HepG2 (cell line): ENCODE data around the gene AP4E1. TPM values are rescaled to one million over a fixed set of nuclear protein-coding genes. Genes with fewer than 3 reads are reported as not detected.
"Not testable (repeated sequence)": the region's sequence is repeated elsewhere in the genome, so short reads cannot be mapped to it uniquely, and the experiment has no call there.

Experiments used
- ATAC-seq: fragments of 200-7000 bp; cut with Tn5 transposase; 3 replicates; pipeline ENCODE4 v1.9.1; 2020; ENCODE audit warnings: mild to moderate bottlenecking, moderate library complexity
- BruUV-seq: library from RNA; stranded (reverse); fragments of 400-500 nt; replicated peaks from 2 replicates; lab custom pipeline; 2021; lab: Mats Ljungman, UMichigan
- CTCF ChIA-PET: fragments of 300-600 bp; formaldehyde crosslinking; extraction: SDS; loops from one replicate; lab custom pipeline; 2021; ENCODE audit warnings: low total read pairs, inconsistent platforms, low intra/inter-chr PET ratio; lab: Yijun Ruan, JAX
- POLR2A ChIA-PET: fragments of 350-600 bp; sonication (Branson Sonifier 250); formaldehyde crosslinking; loops from one replicate; lab custom pipeline; 2020; ENCODE audit warnings: antibody characterized with exemption, inconsistent platforms; lab: Yijun Ruan, JAX
- DNase-seq: peaks from one replicate; pipeline ENCODE4 v3.0.0-alpha.2; 2015; ENCODE audit warnings: low spot score
- FAIRE-seq: peaks from 3 replicates; lab custom pipeline; 2011; peaks lifted over from hg19 to GRCh38; lab: Jason Lieb, UNC
- H2AFZ ChIP-seq: one replicate; pipeline ENCODE4 v1.6.1; 2011; ENCODE audit warnings: low read length, inconsistent platforms
- H3K27ac ChIP-seq: fragments of 300-600 bp; 3 replicates; pipeline ENCODE4 v1.8.0; 2011; ENCODE audit warnings: mixed run types, mild to moderate bottlenecking, mixed read lengths, low read length, inconsistent platforms; ENCODE audit not compliant: insufficient read depth; ENCODE audit errors: extremely low read length
- H3K27me3 ChIP-seq, 2 experiments: fragments of 200-600 bp in 1 of 2; 2 replicates in 1 of 2; 3 replicates in 1 of 2; pipeline versions ENCODE4 v1.6.0 to v1.8.0; 2011; ENCODE audit warnings: low read length in 2 of 2, mild to moderate bottlenecking in 2 of 2, moderate library complexity in 2 of 2, inconsistent platforms in 1 of 2; ENCODE audit not compliant: insufficient read depth in 2 of 2, control insufficient read depth in 1 of 2
- H3K36me3 ChIP-seq, 2 experiments: fragments of 200-600 bp in 1 of 2; replicated peaks in 1 of 2; 2 replicates in 1 of 2; 3 replicates in 1 of 2; pipeline versions ENCODE4 v1.5.1 to v1.8.0; 2011; ENCODE audit warnings: low read length in 2 of 2, inconsistent platforms in 1 of 2; ENCODE audit not compliant: insufficient read depth in 2 of 2, control insufficient read depth in 1 of 2
- H3K4me1 ChIP-seq: 2 replicates; pipeline ENCODE4 v1.5.1; 2012; ENCODE audit warnings: low read length, inconsistent platforms; ENCODE audit not compliant: insufficient read depth
- H3K4me2 ChIP-seq: 2 replicates; pipeline ENCODE4 v1.6.0; 2011; ENCODE audit warnings: low read depth, low read length, inconsistent platforms
- H3K4me3 ChIP-seq, 3 experiments: fragments of 200-600 bp in 1 of 3; sonication (generic), shearing (Covaris generic) in 1 of 3; replicated peaks in 1 of 3; 2 replicates each; pipeline ENCODE4 v1.5.1; 2011 to 2016; ENCODE audit warnings: low read length in 3 of 3, inconsistent platforms in 2 of 3, low read depth in 2 of 3, mild to moderate bottlenecking in 2 of 3, control low read depth in 1 of 3, mixed read lengths in 1 of 3; ENCODE audit not compliant: insufficient read depth in 1 of 3
- H3K79me2 ChIP-seq: one replicate; pipeline ENCODE4 v1.6.1; 2011; ENCODE audit warnings: low read length, inconsistent platforms; ENCODE audit not compliant: insufficient read depth
- H3K9ac ChIP-seq: 2 replicates; pipeline ENCODE4 v1.6.0; 2011; ENCODE audit warnings: mild to moderate bottlenecking, low read depth, low read length, inconsistent platforms; ENCODE audit not compliant: insufficient read depth
- H3K9me3 ChIP-seq: 2 replicates; pipeline ENCODE4 v1.5.1; 2012; ENCODE audit warnings: mild to moderate bottlenecking, low read length
- H4K20me1 ChIP-seq: 2 replicates; pipeline ENCODE4 v1.6.0; 2011; ENCODE audit warnings: inconsistent platforms, mild to moderate bottlenecking, low read length, moderate library complexity; ENCODE audit not compliant: insufficient read depth
- EHMT2 ChIP-seq: fragments of 200-600 bp; sonication (generic); IDR thresholded peaks from 2 replicates; pipeline ENCODE4 v1.7.0; 2017; ENCODE audit warnings: antibody characterized with exemption, low read depth, low read length, borderline replicate concordance
- KMT2A ChIP-seq: sonication (generic); formaldehyde crosslinking; IDR thresholded peaks from 2 replicates; pipeline ENCODE4 v1.4.0; 2020; ENCODE audit warnings: missing genetic modification reagents
- NRL ChIP-seq: sonication (generic); formaldehyde crosslinking; IDR thresholded peaks from 2 replicates; pipeline ENCODE4 v1.5.0; 2020; ENCODE audit warnings: missing genetic modification reagents, mild to moderate bottlenecking, moderate library complexity, borderline replicate concordance
- POLR2AphosphoS5 ChIP-seq: IDR thresholded peaks from 2 replicates; pipeline ENCODE4 v1.6.1; 2012; ENCODE audit warnings: low read depth, low read length
- RBFOX2 ChIP-seq: fragments of 200-400 bp; formaldehyde crosslinking; IDR thresholded peaks from 2 replicates; pipeline ENCODE4 v1.6.1; 2017; ENCODE audit warnings: low read depth, mild to moderate bottlenecking, low read length
- SMARCC2 ChIP-seq: fragments of 450-650 bp; IDR thresholded peaks from 2 replicates; pipeline ENCODE4 v1.6.1; 2017; ENCODE audit warnings: antibody characterized with exemption, mild to moderate bottlenecking
- ZNF121 ChIP-seq: sonication (generic); formaldehyde crosslinking; IDR thresholded peaks from 2 replicates; pipeline ENCODE4 v1.5.0; 2020; ENCODE audit warnings: mild to moderate bottlenecking, missing genetic modification reagents
- ZNF17 ChIP-seq: sonication (generic); formaldehyde crosslinking; IDR thresholded peaks from 2 replicates; pipeline ENCODE4 v1.5.0; 2020; ENCODE audit warnings: mild to moderate bottlenecking, missing genetic modification reagents
- ZNF343 ChIP-seq: sonication (generic); formaldehyde crosslinking; IDR thresholded peaks from 2 replicates; pipeline ENCODE4 v1.4.0; 2020; ENCODE audit warnings: mild to moderate bottlenecking, missing genetic modification reagents
- ZNF572 ChIP-seq: sonication (generic); formaldehyde crosslinking; IDR thresholded peaks from 2 replicates; pipeline ENCODE4 v1.5.1; 2020; ENCODE audit warnings: mild to moderate bottlenecking, missing genetic modification reagents
- ZNF614 ChIP-seq: IDR thresholded peaks from 2 replicates; pipeline ENCODE4 v1.6.1; 2018; ENCODE audit warnings: missing biosample characterization, missing genetic modification reagents, inconsistent platforms, borderline replicate concordance
- ZSCAN22 ChIP-seq: sonication (generic); formaldehyde crosslinking; IDR thresholded peaks from 2 replicates; pipeline ENCODE4 v1.4.0; 2020; ENCODE audit warnings: mild to moderate bottlenecking, missing genetic modification reagents
- WGBS: methylation state at CpG from one replicate; pipeline ENCODE4 v1.1.6; 2017; ENCODE audit warnings: low lambda C conversion rate; 5-methylcytosine and 5-hydroxymethylcytosine counted together
- in situ Hi-C: cut with HindIII; loops from 2 replicates; pipeline ENCODE4 v1.10.0; 2017; ENCODE audit warnings: low pct_unique_long_range_greater_than_20kb; ENCODE audit not compliant: extremely low pct_ligation_motif_present
- intact Hi-C: fragments of 100-400 bp; cut with micrococcal nuclease; formaldehyde crosslinking; loops from one replicate; pipeline ENCODE4 v1.10.0; 2022; ENCODE audit not compliant: unreplicated experiment
- polyA plus RNA-seq, 8 experiments: library from polyadenylated mRNA; depleted of rRNA in 3 of 8; stranded (reverse) in 7 of 8; unstranded in 1 of 8; fragments of >200 nt; fragmentation: Illumina TruSeq in 4 of 8; extraction: Trizol in 4 of 8; gene quantifications; 2 replicates each; pipeline versions ENCODE4 v1.2.1 to v1.2.3, GENCODE V29; 2011 to 2016; ENCODE audit warnings: low read depth in 4 of 8, missing spikeins in 1 of 8, mixed read lengths in 1 of 8; ENCODE audit not compliant: insufficient read depth in 1 of 8
- total RNA-seq, 5 experiments: library from RNA; depleted of rRNA; stranded (reverse); fragments of >200 nt; fragmentation: Illumina TruSeq; extraction: Trizol; gene quantifications; 2 replicates each; pipeline ENCODE4 v1.2.3, GENCODE V29; 2016; ENCODE audit warnings: low read depth in 1 of 5
- TF ChIP-seq, protein P1 (sequence below): sonication (generic); formaldehyde crosslinking; IDR thresholded peaks from 2 replicates; pipeline ENCODE4 v1.8.1; 2023; ENCODE audit warnings: mild to moderate bottlenecking, missing genetic modification reagents, borderline replicate concordance

The AP4E1 gene
- total and polyA plus RNA-seq, 2 of the 13 experiments (the other 11 are each of a cell fraction or from before 2014, with no cell fraction given): 2.2 to 7.8 TPM

DNA sequence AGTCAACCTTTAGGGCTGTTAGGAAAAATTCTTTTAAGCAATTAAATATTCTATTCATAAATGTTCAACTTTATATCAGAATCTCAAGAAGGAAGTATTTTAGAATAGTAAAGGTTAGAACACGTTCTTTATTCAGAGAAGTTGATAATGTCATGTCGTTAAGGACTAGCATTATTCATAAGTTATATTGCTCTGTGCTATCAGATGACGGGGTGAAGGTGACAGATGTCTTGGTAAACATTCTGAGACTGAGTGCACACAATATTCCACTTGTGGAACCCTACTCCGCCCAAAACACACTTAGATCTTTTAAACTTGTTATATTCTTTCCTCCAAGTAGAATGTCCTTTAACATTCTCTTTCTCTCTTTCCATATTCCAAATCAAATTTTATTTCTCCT lies 7.9 kb downstream of the AP4E1 start:
- POLR2A ChIA-PET: no interaction called here
- WGBS: 93% methylated on average over 4 of the region's 4 CpGs
- in situ Hi-C loops (loop anchor here (25.0 kb wide), 1 partner anchor 729 kb away; the partner anchor contains the start of gene SLC27A2), intact Hi-C loops (no loop called here)
- ATAC-seq: no peak
- H3K9ac ChIP-seq: no peak overlapping the region
- H4K20me1 ChIP-seq: no peaks in the 10 kb centered on the region
- H2AFZ ChIP-seq: no peak overlapping the region
- CTCF ChIA-PET: no interaction called here
- DNase-seq: no peak
- no peak overlapping the region for H3K4me3 ChIP-seq
- TF ChIP-seq SMARCC2 (no peak), ZNF121 (CRISPR knock-in tag) (no peak), KMT2A (CRISPR knock-in tag) (no peak), ZNF614 (CRISPR knock-in tag) (no peak), ZNF17 (CRISPR knock-in tag) (no peak), ZNF343 (no peak), EHMT2 (no peak), POLR2AphosphoS5 (no peak), ZSCAN22 (no peak), NRL (CRISPR knock-in tag) (no peak), RBFOX2 (no peak), ZNF572 (no peak)
- TF ChIP-seq, protein P1, sequence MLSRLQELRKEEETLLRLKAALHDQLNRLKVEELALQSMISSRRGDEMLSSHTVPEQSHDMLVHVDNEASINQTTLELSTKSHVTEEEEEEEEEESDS (CRISPR knock-in tag): no peak
- H3K9me3 ChIP-seq: no peaks in the 10 kb centered on the region
- no peaks in the 10 kb centered on the region for H3K27me3 ChIP-seq
- no TSS peak for BruUV-seq
- H3K4me2 ChIP-seq: no peak overlapping the region
- H3K4me1 ChIP-seq: no peaks in the 10 kb centered on the region
- H3K27ac ChIP-seq: no peak overlapping the region
- FAIRE-seq: no peak
- H3K79me2 ChIP-seq: no peaks in the 10 kb centered on the region
- peaks cover 0 to 37% of the 10 kb centered on the region in 2 experiments; a peak in 4 of 5 replicates for H3K36me3 ChIP-seq

DNA sequence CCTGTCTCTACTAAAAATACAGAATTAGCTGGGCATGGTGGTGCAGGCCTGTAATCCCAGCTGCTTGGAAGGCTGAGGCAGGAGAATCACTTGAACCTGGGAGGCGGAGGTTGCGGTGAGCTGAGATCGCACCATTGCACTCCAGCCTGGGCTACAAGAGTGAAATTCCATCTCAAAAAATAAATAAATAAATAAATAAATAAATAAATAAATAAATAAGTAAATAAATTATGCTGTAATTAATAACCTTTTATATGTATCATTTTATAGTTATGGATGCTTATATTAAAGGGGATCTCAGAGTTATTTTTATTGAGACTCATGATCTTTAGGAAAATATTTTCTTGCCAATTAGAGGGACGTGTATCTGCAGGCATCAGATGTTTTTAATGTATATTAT lies 10.9 kb downstream of the AP4E1 start:
- CTCF ChIA-PET, H2AFZ ChIP-seq, intact Hi-C loops, POLR2A ChIA-PET, H3K4me1 ChIP-seq, H3K9me3 ChIP-seq, ATAC-seq, H3K27ac ChIP-seq, H3K79me2 ChIP-seq, H3K4me3 ChIP-seq, BruUV-seq, H3K27me3 ChIP-seq, H3K4me2 ChIP-seq, FAIRE-seq, DNase-seq, H4K20me1 ChIP-seq, H3K9ac ChIP-seq: not testable (repeated sequence)
- H3K36me3 ChIP-seq: peaks cover 0 to 19% of the 10 kb centered on the region in 2 experiments; a peak in 2 of 5 replicates
- in situ Hi-C loops: loop anchor here (25.0 kb wide), 1 partner anchor 732 kb away; the partner anchor contains the start of gene SLC27A2
- 100% methylated on average over 4 of the region's 4 CpGs for WGBS
